RWPE2 (cell line): ENCODE measurements around the gene OR2A2.

Source experiments
- ATAC-seq: fragments of 200-7000 bp; cut with Tn5 transposase; 3 replicates; pipeline ENCODE4 v1.9.1; 2021; ENCODE audit warnings: low read depth
- DNase-seq: peaks from one replicate; pipeline ENCODE4 v3.0.0-alpha.2; 2020; ENCODE audit warnings: low spot score
- H3K27ac ChIP-seq: fragments of 450-650 bp; 2 replicates; pipeline ENCODE4 v1.5.1; 2017; ENCODE audit warnings: mild to moderate bottlenecking; ENCODE audit not compliant: poor library complexity, severe bottlenecking
- H3K27me3 ChIP-seq: fragments of 250-450 bp; sonication (Bioruptor Pico); 2 replicates; pipeline ENCODE4 v1.5.1; 2021; ENCODE audit warnings: mild to moderate bottlenecking, moderate library complexity; ENCODE audit not compliant: insufficient read depth, poor library complexity, severe bottlenecking
- H3K36me3 ChIP-seq: fragments of 250-450 bp; sonication (Bioruptor Pico); 2 replicates; pipeline ENCODE4 v1.5.1; 2020; ENCODE audit warnings: low read depth, mild to moderate bottlenecking, moderate library complexity
- H3K4me1 ChIP-seq: fragments of 250-450 bp; sonication (Bioruptor Pico); 2 replicates; pipeline ENCODE4 v1.5.1; 2021; ENCODE audit warnings: mild to moderate bottlenecking, moderate library complexity; ENCODE audit not compliant: insufficient read depth, poor library complexity, severe bottlenecking
- H3K4me3 ChIP-seq: fragments of 250-450 bp; sonication (Bioruptor Pico); 2 replicates; pipeline ENCODE4 v1.5.1; 2021; ENCODE audit warnings: mild to moderate bottlenecking, moderate library complexity; ENCODE audit not compliant: severe bottlenecking
- H3K9me3 ChIP-seq: fragments of 250-450 bp; sonication (Bioruptor Pico); 2 replicates; pipeline ENCODE4 v1.5.1; 2021; ENCODE audit warnings: mild to moderate bottlenecking, moderate library complexity; ENCODE audit not compliant: severe bottlenecking
- TF ChIP-seq, protein P1 (sequence below): fragments of 450-650 bp; IDR thresholded peaks from one replicate; pipeline ENCODE4 v1.5.1; 2017; ENCODE audit warnings: mild to moderate bottlenecking, moderate library complexity; ENCODE audit not compliant: poor library complexity, severe bottlenecking

Gene OR2A2

DNA sequence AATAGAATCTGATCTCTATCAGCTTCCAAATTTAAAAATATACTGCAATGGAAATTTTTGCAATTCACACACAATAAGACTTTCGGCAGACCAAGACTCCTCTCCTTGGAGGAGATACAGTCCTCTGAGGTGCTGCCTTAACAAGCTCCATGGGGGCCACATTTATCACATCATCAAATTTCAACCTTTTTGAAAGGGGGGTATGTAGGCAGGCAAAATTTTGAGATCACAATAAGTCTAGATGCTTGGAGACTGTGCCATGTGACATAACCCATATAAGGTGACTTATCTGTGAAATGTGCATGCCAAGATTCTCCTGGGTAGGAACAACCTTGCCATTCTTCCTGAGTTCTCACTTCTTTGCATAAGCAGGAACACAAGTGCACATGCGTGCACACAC lies 23.4 kb upstream of the OR2A2 start, which contains the start of gene OR2A12:
Gene OR2A12, plus strand, starts transcription at position 301 of the 400 bp plus-strand sequence. CDS start 8,830 bp downstream, outside the sequence.
- Histone ChIP-seq H3K4me1 (no peaks in the 10 kb centered on the region), H3K27me3 (no peaks in the 10 kb centered on the region), H3K9me3 (no peaks in the 10 kb centered on the region), H3K27ac (no peak within 1 kb of the TSS), H3K36me3 (no peaks in the 10 kb centered on the region), H3K4me3 (no peak within 1 kb of the TSS)
- DNase-seq (no peak), ATAC-seq (no peak)
- TF ChIP-seq, protein P1, sequence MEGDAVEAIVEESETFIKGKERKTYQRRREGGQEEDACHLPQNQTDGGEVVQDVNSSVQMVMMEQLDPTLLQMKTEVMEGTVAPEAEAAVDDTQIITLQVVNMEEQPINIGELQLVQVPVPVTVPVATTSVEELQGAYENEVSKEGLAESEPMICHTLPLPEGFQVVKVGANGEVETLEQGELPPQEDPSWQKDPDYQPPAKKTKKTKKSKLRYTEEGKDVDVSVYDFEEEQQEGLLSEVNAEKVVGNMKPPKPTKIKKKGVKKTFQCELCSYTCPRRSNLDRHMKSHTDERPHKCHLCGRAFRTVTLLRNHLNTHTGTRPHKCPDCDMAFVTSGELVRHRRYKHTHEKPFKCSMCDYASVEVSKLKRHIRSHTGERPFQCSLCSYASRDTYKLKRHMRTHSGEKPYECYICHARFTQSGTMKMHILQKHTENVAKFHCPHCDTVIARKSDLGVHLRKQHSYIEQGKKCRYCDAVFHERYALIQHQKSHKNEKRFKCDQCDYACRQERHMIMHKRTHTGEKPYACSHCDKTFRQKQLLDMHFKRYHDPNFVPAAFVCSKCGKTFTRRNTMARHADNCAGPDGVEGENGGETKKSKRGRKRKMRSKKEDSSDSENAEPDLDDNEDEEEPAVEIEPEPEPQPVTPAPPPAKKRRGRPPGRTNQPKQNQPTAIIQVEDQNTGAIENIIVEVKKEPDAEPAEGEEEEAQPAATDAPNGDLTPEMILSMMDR = no peak

DNA sequence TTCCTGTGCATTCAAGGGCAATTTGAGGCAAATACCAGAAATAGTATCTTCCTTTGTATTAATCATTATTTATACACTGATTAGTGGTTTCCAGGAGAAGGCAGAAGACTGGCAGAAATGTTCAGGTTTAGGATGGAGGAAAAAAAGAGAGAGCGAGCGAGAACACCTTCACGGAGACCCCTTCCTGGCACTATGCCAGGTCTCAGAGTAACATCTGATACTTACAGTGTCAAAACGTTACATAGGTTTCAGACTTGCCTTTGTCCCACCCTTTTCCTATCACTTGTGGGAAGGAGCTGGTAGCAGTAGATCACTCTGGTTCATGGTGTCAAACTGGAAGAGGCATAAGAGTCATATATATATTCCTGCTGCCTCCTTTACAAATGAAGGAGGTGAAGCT lies 22.7 kb upstream of the OR2A2 start:
- no peaks in the 10 kb centered on the region for H3K4me1 ChIP-seq
- H3K27me3 ChIP-seq = no peaks in the 10 kb centered on the region
- H3K9me3 ChIP-seq = no peaks in the 10 kb centered on the region
- TF ChIP-seq, protein P1 = no peak
- H3K36me3 ChIP-seq = no peaks in the 10 kb centered on the region
- no peak for ATAC-seq
- DNase-seq = no peak
- no peak overlapping the region for H3K27ac ChIP-seq
- no peak overlapping the region for H3K4me3 ChIP-seq

DNA sequence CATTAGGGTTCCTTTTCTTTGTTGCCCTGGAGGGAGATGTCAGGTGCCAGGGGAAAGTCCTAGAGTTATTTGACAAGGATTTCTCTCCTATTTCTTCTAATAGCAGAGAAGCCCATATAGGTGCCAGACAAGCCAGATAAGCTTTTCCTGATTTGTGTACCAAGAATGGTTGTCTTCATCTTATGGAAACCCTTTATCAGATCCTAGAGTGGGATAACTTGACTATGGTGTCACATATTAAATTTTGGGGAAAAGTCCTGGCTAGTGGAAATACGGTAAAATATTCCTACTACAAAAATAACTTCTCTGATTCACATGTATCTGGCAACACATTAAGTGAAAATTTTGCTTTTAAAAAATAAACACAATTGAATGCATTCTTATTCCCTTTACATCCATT lies 22.2 kb upstream of the OR2A2 start:
- H3K4me3 ChIP-seq = no peak overlapping the region
- H3K27me3 ChIP-seq = no peaks in the 10 kb centered on the region
- DNase-seq = no peak
- no peaks in the 10 kb centered on the region for H3K9me3 ChIP-seq
- H3K27ac ChIP-seq = no peak overlapping the region
- no peaks in the 10 kb centered on the region for H3K36me3 ChIP-seq
- H3K4me1 ChIP-seq = no peaks in the 10 kb centered on the region
- ATAC-seq = no peak
- TF ChIP-seq, protein P1 = no peak

DNA sequence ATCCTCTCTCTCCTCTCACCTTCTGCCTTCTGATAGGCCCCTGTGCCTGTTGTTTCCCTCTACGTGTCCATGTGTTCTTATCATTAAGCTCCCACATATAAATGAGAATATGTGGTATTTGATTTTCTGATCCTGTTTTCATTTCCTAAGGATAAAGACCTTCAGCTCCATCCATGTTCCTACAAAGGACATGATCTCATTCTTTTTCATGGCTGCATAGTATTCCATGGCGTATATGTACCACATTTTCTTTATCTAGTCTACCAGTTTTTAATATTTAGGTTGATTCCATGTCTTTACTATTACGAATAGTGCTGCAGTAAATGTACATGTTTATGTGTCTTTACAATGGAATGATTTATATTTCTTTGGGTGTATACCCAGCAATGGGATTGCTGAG lies 18.7 kb upstream of the OR2A2 start:
- DNase-seq (no peak), ATAC-seq (no peak)
- Histone ChIP-seq H3K27ac (no peak overlapping the region), H3K4me3 (no peak overlapping the region), H3K36me3 (no peaks in the 10 kb centered on the region), H3K27me3 (no peaks in the 10 kb centered on the region), H3K9me3 (no peaks in the 10 kb centered on the region), H3K4me1 (no peaks in the 10 kb centered on the region)
- TF ChIP-seq, protein P1 = no peak

DNA sequence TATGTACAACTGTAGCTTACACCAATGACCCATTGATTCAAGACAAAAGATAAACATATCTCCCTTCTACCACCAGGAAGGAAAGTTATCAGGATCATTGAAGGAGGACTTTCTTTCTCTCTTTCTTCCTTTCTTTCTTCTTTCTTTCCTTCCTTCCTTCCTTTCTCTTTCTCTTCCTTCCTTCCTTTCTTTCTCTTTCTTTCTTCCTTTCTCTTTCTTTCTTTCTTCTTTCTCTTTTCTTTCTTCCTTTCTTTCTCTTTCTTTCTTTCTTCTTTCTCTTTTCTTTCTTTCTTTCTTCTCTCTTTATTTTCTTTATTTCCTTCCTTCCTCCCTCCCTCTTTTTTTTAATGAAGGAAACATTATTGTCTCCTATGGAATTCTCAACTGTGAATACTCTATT lies 10.6 kb upstream of the OR2A2 start:
- ATAC-seq = no peak
- TF ChIP-seq, protein P1 = no peak
- Histone ChIP-seq H3K4me3 (no peak overlapping the region), H3K4me1 (no peaks in the 10 kb centered on the region), H3K27me3 (peaks cover 5% of the 10 kb centered on the region), H3K27ac (no peak overlapping the region), H3K9me3 (no peaks in the 10 kb centered on the region), H3K36me3 (no peaks in the 10 kb centered on the region)
- DNase-seq = no peak
